ENCODE data around the gene KAT8. TPM values are rescaled to one million over a fixed set of nuclear protein-coding genes. Genes with fewer than 3 reads are reported as not detected.

The KAT8 gene
- total RNA-seq, 4 donors from 2014 or later = 90.0 to 121 (median 113) TPM

GRCh38 chr16:31179219-31179746 lies 61.8 kb downstream of the KAT8 start:
- intact Hi-C loops (cut with DNase I) = loop anchor here (10.0 kb wide), 1 partner anchor 84 kb away; the partner anchor contains the start of gene VKORC1
- Histone ChIP-seq H3K4me1 (peaks cover 25 to 26% of the 10 kb centered on the region in 2 donors), H3K27me3 (no peaks in the 10 kb centered on the region), H3K4me3 (replicated peaks in 1 of 3) (peak overlapping the region; percentile 45 to 98 (median 48)), H3K9me3 (no peaks in the 10 kb centered on the region), H3K27ac (peak overlapping the region; percentile 88 to 98 (median 97)), H3K36me3 (peaks cover 15 to 21% of the 10 kb centered on the region in 2 donors)
- TF ChIP-seq POLR2A (IDR thresholded peaks at IDR 0.05) = no peak
- no peak for TF ChIP-seq CTCF (IDR thresholded peaks at IDR 0.05)
- no peak for DNase-seq
- WGBS, 2 donors = 6 to 10% methylated on average over 12 to 25 of the region's 27 CpGs

- 1 to 2% methylated on average over 18 to 28 of the region's 69 CpGs for WGBS, 2 donors
These were observed 62.4 kb downstream of the KAT8 start, which contains the start of gene FUS for GRCh38 chr16:31179747-31180459. Gene FUS, plus strand, starts transcription at chr16:31180139. Its CDS starts 76 bp downstream, at chr16:31180215.

More at GRCh38 chr16:31179747-31180459, 62.4 kb downstream of the KAT8 start, which contains the start of gene FUS:
- TF ChIP-seq CTCF (IDR thresholded peaks at IDR 0.05) = peak in 1 of 6 experiments; percentile 7
- TF ChIP-seq POLR2A (IDR thresholded peaks at IDR 0.05) = peak; percentile 97 to 99
- DNase-seq = peak; percentile 87 to 89
- H3K9me3 ChIP-seq = no peaks in the 10 kb centered on the region
- intact Hi-C loops (cut with DNase I) = loop anchor here (10.0 kb wide), 2 partner anchors 85 to 285 kb away; partner anchors contain the start of gene VKORC1
- H3K27ac ChIP-seq = peak within 1 kb of the TSS; percentile 88 to 98 (median 97)
- H3K4me1 ChIP-seq = peaks cover 25 to 26% of the 10 kb centered on the region in 2 donors
- H3K27me3 ChIP-seq = no peaks in the 10 kb centered on the region
- H3K4me3 ChIP-seq (replicated peaks in 1 of 3) = peak within 1 kb of the TSS; percentile 59 to 98 (median 84)
- H3K36me3 ChIP-seq = peaks cover 22 to 27% of the 10 kb centered on the region in 2 donors

Small RNA genes within 50 kb of the gene (small RNA-seq; reads per million reads assigned to genes)
- not detected for gene AC009088.4
- not detected for gene NDUFA3P6

Other genes with a start within 250 kb of the KAT8 start
- 10 to 100 TPM; 43.6 to 67.6 (median 47.9) TPM for gene BCL7C, start 223.6 kb upstream of the KAT8 start, total RNA-seq
- 1 to 10 TPM; 2.6 to 7.5 (median 5.6) TPM for gene CTF1, start 221.1 kb upstream of the KAT8 start, total RNA-seq
- gene FBXL19, start 194.1 kb upstream of the KAT8 start, total RNA-seq = 10 to 100 TPM; 11.7 to 24.0 (median 14.4) TPM
- 10 to 100 TPM; 32.9 to 49.5 (median 40.2) TPM for gene ORAI3, start 168.6 kb upstream of the KAT8 start, total RNA-seq
- gene SETD1A, start 159.9 kb upstream of the KAT8 start, total RNA-seq = 10 to 100 TPM in 2 of 4 donors, 1 to 10 TPM in 2; 7.7 to 11.4 (median 9.2) TPM
- 10 to 100 TPM in 2 of 4 donors, 1 to 10 TPM in 2; 4.0 to 13.8 (median 10.9) TPM for gene HSD3B7, start 132.5 kb upstream of the KAT8 start, total RNA-seq
- gene STX1B, start 107.0 kb upstream of the KAT8 start, total RNA-seq = under 1 TPM in 2 of 4 donors, not detected in 2; 0.34 to 0.40 TPM
- 10 to 100 TPM; 26.8 to 47.6 (median 39.9) TPM for gene STX4, start 84.1 kb upstream of the KAT8 start, total RNA-seq
- gene ZNF668, start 43.4 kb upstream of the KAT8 start, total RNA-seq = 10 to 100 TPM in 3 of 4 donors, 1 to 10 TPM in 1; 9.0 to 15.2 (median 11.9) TPM
- gene ZNF646, start 43.2 kb upstream of the KAT8 start, total RNA-seq = 10 to 100 TPM; 13.3 to 20.1 (median 17.7) TPM
- 1 to 10 TPM in 3 of 4 donors, under 1 TPM in 1; 0.93 to 1.9 (median 1.6) TPM for gene PRSS53, start 28.7 kb upstream of the KAT8 start, total RNA-seq
- 100 to 1,000 TPM in 2 of 4 donors, 10 to 100 TPM in 2; 58.7 to 145 (median 104) TPM for gene VKORC1, start 22.9 kb upstream of the KAT8 start, total RNA-seq
- gene BCKDK, start 9.3 kb upstream of the KAT8 start, total RNA-seq = 10 to 100 TPM; 30.1 to 52.0 (median 40.5) TPM
- gene PRSS8, start 18.1 kb downstream of the KAT8 start, total RNA-seq = 10 to 100 TPM; 42.1 to 89.9 (median 72.8) TPM
- 1 to 10 TPM; 1.4 to 6.6 (median 3.0) TPM for gene PRSS36, start 32.4 kb downstream of the KAT8 start, total RNA-seq
- 10 to 100 TPM; 41.7 to 88.5 (median 70.5) TPM for gene FUS, start 62.5 kb downstream of the KAT8 start, total RNA-seq
- 10 to 100 TPM in 2 of 4 donors, 1 to 10 TPM in 2; 4.8 to 21.4 (median 12.4) TPM for gene PYCARD, start 85.1 kb downstream of the KAT8 start, total RNA-seq
- gene TRIM72, start 96.5 kb downstream of the KAT8 start, total RNA-seq = under 1 TPM in 2 of 4 donors, not detected in 2; under 0.01 to 0.11 TPM
- not detected for gene PYDC1, start 99.5 kb downstream of the KAT8 start, total RNA-seq
- gene ITGAM, start 142.3 kb downstream of the KAT8 start, total RNA-seq = 1 to 10 TPM; 2.8 to 5.0 (median 4.0) TPM
- gene ITGAX, start 237.5 kb downstream of the KAT8 start, total RNA-seq = 1 to 10 TPM in 3 of 4 donors, under 1 TPM in 1; 0.11 to 3.2 (median 2.2) TPM